ENCODE data around the gene TMEM8B. TPM values are rescaled to one million over a fixed set of nuclear protein-coding genes. Genes with fewer than 3 reads are reported as not detected.
A peak's percentile ranks its signal among the peaks of the same experiment; 100 is the strongest.

TMEM8B gene
- total and polyA plus RNA-seq, 4 donors = 6.8 to 31.2 (median 18.5) TPM

DNA sequence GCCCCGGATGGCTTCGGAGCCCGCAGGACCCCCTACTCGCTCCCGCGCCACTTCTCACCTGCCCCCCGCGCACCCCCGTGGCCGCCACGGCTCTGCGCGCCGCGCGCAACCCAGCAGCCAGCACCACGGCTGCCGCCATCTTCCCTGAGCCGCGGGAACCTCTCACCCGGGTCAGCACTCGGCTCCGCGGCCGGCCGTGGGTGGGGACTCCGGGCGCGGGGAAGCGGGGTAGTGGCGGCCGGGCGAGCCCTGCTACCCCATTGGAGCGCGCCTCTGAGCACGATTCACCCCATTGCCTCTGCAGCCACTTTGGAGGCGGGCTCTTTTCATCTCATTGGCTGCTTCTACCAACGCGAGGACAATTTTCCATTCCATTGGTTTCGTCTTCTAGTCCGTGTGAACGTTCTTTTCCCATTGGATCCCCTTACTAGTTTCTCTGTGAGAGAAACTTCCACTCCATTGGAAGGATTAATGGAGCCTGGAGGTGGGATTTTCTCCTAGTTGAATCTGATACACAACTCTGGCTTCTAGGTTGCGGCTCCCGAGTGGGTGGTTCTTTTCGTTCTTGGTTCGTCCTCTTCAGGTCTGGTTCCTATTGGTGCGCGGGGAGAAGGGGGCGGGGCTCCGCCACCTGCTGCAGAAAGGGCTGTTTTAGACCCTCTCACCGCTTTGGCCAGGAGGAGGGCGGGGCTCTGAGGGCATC, 14.0 kb upstream of the TMEM8B start, which contains the start of gene HINT2:
Gene HINT2, minus strand, starts transcription at position 202 of the 703 bp plus-strand sequence. Its CDS starts 63 bp downstream, at position 139.
- ATAC-seq (ENCODE audit: low FRiP score) = peak; percentile 97
- intact Hi-C loops (cut with DNase I) = no loop called here
- Histone ChIP-seq H3K4me3 (ENCODE audit: low read length in 2 of 2) (peak within 1 kb of the TSS; percentile 71 to 87), H3K4me1 (ENCODE audit: control insufficient read depth in 1 of 2, insufficient read depth in 2 of 2, low read length in 2 of 2) (no peaks in the 10 kb centered on the region), H3K27ac (ENCODE audit: low read depth in 1 of 2, low read length in 2 of 2) (peak within 1 kb of the TSS; percentile 58 to 96), H3K9me3 (ENCODE audit: control insufficient read depth, low read length) (no peaks in the 10 kb centered on the region), H3K27me3 (ENCODE audit: control insufficient read depth in 1 of 2, insufficient read depth in 2 of 2, low read length in 1 of 2) (no peaks in the 10 kb centered on the region), H3K36me3 (ENCODE audit: control insufficient read depth in 1 of 2, insufficient read depth in 2 of 2, low read length in 1 of 2) (no peaks in the 10 kb centered on the region)
- DNase-seq = peak; percentile 97
- WGBS, 2 donors = 1% methylated on average over 52 of the region's 52 CpGs

DNA sequence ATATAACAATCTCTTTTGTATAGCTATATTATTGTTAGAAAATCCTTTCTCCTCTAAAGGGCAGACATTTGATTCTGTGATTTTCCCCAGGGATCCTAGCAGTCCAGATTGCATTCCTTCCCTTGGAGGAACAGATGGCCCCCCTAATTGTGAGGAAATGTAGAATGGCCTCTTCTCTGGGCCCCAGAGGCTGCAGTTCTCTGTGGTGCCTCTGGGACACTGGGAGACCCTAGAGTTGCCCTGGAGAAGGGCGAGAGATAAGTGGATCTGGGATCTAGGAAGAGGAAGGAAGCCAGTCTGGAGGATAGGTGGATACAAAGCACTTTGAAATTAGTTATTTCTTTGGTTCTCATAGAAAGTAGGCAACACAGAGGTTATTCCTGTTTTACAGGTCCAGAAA, 12.3 kb upstream of the TMEM8B start:
- ATAC-seq (ENCODE audit: low FRiP score) (no peak), DNase-seq (no peak)
- no peaks in the 10 kb centered on the region for H3K36me3 ChIP-seq (ENCODE audit: control insufficient read depth in 1 of 2, insufficient read depth in 2 of 2, low read length in 1 of 2)
- intact Hi-C loops (cut with DNase I) = no loop called here
- no peak overlapping the region for H3K4me3 ChIP-seq (ENCODE audit: low read length in 2 of 2)
- no peaks in the 10 kb centered on the region for H3K27me3 ChIP-seq (ENCODE audit: control insufficient read depth in 1 of 2, insufficient read depth in 2 of 2, low read length in 1 of 2)
- no peaks in the 10 kb centered on the region for H3K9me3 ChIP-seq (ENCODE audit: control insufficient read depth, low read length)
- no peaks in the 10 kb centered on the region for H3K4me1 ChIP-seq (ENCODE audit: control insufficient read depth in 1 of 2, insufficient read depth in 2 of 2, low read length in 2 of 2)
- no peak overlapping the region for H3K27ac ChIP-seq (ENCODE audit: low read depth in 1 of 2, low read length in 2 of 2)
- WGBS, 2 donors = 59 to 69% methylated on average over 1 of the region's 1 CpG

DNA sequence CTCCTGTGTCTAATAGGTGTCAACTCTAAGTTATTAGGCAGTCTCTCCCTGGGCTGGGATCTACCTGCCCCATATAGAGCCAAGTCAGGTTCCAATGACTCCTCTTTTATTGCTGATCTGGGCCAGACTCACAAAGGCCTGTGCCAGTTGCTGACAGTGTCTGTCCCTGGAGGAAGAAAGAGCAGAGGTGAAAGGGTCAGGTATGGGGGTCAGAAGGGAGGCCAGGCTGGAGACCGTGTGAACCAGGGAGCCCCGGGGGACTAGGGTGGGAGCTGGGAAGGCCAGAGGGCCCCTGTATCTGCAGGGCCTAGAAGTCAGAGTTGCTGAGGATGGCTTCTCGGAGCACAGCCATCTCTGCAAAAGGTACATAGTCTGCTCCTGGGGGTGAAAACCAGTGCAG, 10.7 kb upstream of the TMEM8B start:
- Histone ChIP-seq H3K4me3 (ENCODE audit: low read length in 2 of 2) (no peak overlapping the region), H3K27ac (ENCODE audit: low read depth in 1 of 2, low read length in 2 of 2) (no peak overlapping the region), H3K36me3 (ENCODE audit: control insufficient read depth in 1 of 2, insufficient read depth in 2 of 2, low read length in 1 of 2) (no peaks in the 10 kb centered on the region), H3K9me3 (ENCODE audit: control insufficient read depth, low read length) (no peaks in the 10 kb centered on the region), H3K4me1 (ENCODE audit: control insufficient read depth in 1 of 2, insufficient read depth in 2 of 2, low read length in 2 of 2) (no peaks in the 10 kb centered on the region), H3K27me3 (ENCODE audit: control insufficient read depth in 1 of 2, insufficient read depth in 2 of 2, low read length in 1 of 2) (no peaks in the 10 kb centered on the region)
- intact Hi-C loops (cut with DNase I) = no loop called here
- DNase-seq (no peak), ATAC-seq (ENCODE audit: low FRiP score) (no peak)
- 80 to 88% methylated on average over 3 of the region's 3 CpGs for WGBS, 2 donors

GRCh38 chr9:35820076-35820475, 9.0 kb upstream of the TMEM8B start:
- Histone ChIP-seq H3K4me3 (ENCODE audit: low read length in 2 of 2) (no peak overlapping the region), H3K4me1 (ENCODE audit: control insufficient read depth in 1 of 2, insufficient read depth in 2 of 2, low read length in 2 of 2) (no peaks in the 10 kb centered on the region), H3K9me3 (ENCODE audit: control insufficient read depth, low read length) (no peaks in the 10 kb centered on the region), H3K27me3 (ENCODE audit: control insufficient read depth in 1 of 2, insufficient read depth in 2 of 2, low read length in 1 of 2) (no peaks in the 10 kb centered on the region), H3K27ac (ENCODE audit: low read depth in 1 of 2, low read length in 2 of 2) (no peak overlapping the region), H3K36me3 (ENCODE audit: control insufficient read depth in 1 of 2, insufficient read depth in 2 of 2, low read length in 1 of 2) (no peaks in the 10 kb centered on the region)
- ATAC-seq (ENCODE audit: low FRiP score) (no peak), DNase-seq (no peak)
- intact Hi-C loops (cut with DNase I) = no loop called here

- Histone ChIP-seq H3K27ac (ENCODE audit: low read depth in 1 of 2, low read length in 2 of 2) (no peak overlapping the region), H3K4me1 (ENCODE audit: control insufficient read depth in 1 of 2, insufficient read depth in 2 of 2, low read length in 2 of 2) (no peaks in the 10 kb centered on the region), H3K27me3 (ENCODE audit: control insufficient read depth in 1 of 2, insufficient read depth in 2 of 2, low read length in 1 of 2) (no peaks in the 10 kb centered on the region), H3K36me3 (ENCODE audit: control insufficient read depth in 1 of 2, insufficient read depth in 2 of 2, low read length in 1 of 2) (no peaks in the 10 kb centered on the region), H3K9me3 (ENCODE audit: control insufficient read depth, low read length) (no peaks in the 10 kb centered on the region), H3K4me3 (ENCODE audit: low read length in 2 of 2) (no peak overlapping the region)
- no peak for DNase-seq
- ATAC-seq (ENCODE audit: low FRiP score) = no peak
- intact Hi-C loops (cut with DNase I) = no loop called here
These were observed 6.1 kb upstream of the TMEM8B start for GRCh38 chr9:35822926-35823325.

DNA sequence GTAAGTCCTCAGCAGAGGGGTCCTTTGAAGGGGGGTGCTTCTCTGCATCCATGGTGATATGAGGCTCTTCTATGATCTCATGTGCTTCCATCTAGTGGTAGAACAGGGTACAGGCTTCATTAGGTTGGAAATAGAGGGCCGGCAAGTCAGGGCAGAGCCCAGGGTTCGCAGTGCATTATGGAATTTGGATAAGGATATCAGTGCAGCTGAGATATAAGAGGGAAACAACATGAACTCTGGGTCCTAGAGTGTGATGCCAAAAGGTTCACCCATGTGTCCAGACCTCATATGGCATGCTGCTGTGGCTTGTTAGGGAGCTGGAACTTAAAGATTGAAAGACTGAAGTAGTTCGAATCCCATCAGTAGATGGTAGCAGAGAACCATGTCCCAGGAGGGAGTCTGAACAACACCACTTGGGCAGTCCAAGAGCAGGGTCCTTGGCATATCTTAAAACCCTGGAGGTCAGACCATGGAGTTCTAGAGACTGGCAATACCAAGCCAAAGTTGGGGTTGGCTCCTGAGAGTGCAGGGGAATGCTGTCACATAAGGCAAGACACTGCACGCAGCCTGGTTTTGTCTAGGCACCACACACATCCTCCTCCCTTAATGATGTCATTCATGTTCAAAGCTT, 2.8 kb upstream of the TMEM8B start:
- Histone ChIP-seq H3K27me3 (ENCODE audit: control insufficient read depth in 1 of 2, insufficient read depth in 2 of 2, low read length in 1 of 2) (no peaks in the 10 kb centered on the region), H3K9me3 (ENCODE audit: control insufficient read depth, low read length) (no peaks in the 10 kb centered on the region), H3K36me3 (ENCODE audit: control insufficient read depth in 1 of 2, insufficient read depth in 2 of 2, low read length in 1 of 2) (no peaks in the 10 kb centered on the region), H3K27ac (ENCODE audit: low read depth in 1 of 2, low read length in 2 of 2) (no peak overlapping the region), H3K4me3 (ENCODE audit: low read length in 2 of 2) (no peak overlapping the region), H3K4me1 (ENCODE audit: control insufficient read depth in 1 of 2, insufficient read depth in 2 of 2, low read length in 2 of 2) (peaks cover 0 to 5% of the 10 kb centered on the region in 2 donors)
- DNase-seq (no peak), ATAC-seq (ENCODE audit: low FRiP score) (peak; percentile 72)
- 33 to 35% methylated on average over 4 of the region's 4 CpGs for WGBS, 2 donors
- intact Hi-C loops (cut with DNase I) = loop anchor here in 1 of 2 donors (5.0 kb wide), 2 partner anchors 34 to 56 kb away; partner anchors contain the start of gene NPR2

DNA sequence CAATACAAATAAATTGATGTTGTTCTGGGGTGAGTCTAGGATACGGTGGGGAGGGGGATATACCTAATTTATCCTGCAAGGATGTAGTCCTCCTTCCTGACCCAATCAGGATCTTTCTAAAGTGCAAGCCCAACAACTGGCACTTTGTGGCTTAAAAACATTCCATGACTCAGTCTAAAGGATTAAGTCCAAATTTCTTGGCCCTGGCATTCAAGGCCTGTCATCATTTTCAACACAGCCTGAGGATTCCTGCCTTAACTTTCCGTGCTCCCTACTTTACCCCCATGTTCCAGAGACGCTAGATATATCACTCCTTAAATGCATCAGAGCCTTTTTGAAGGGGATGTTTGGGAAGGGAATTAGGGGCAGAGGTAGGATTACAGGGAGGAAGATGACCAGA, 1.5 kb upstream of the TMEM8B start:
- DNase-seq (no peak), ATAC-seq (ENCODE audit: low FRiP score) (no peak)
- H3K36me3 ChIP-seq (ENCODE audit: control insufficient read depth in 1 of 2, insufficient read depth in 2 of 2, low read length in 1 of 2) = no peaks in the 10 kb centered on the region
- no peak overlapping the region for H3K4me3 ChIP-seq (ENCODE audit: low read length in 2 of 2)
- WGBS, 2 donors = 20 to 29% methylated on average over 3 of the region's 3 CpGs
- intact Hi-C loops (cut with DNase I) = loop anchor here in 1 of 2 donors (5.0 kb wide), 2 partner anchors 35 to 55 kb away; partner anchors contain the start of gene NPR2
- H3K4me1 ChIP-seq (ENCODE audit: control insufficient read depth in 1 of 2, insufficient read depth in 2 of 2, low read length in 2 of 2) = peaks cover 0 to 5% of the 10 kb centered on the region in 2 donors
- H3K9me3 ChIP-seq (ENCODE audit: control insufficient read depth, low read length) = no peaks in the 10 kb centered on the region
- H3K27me3 ChIP-seq (ENCODE audit: control insufficient read depth in 1 of 2, insufficient read depth in 2 of 2, low read length in 1 of 2) = no peaks in the 10 kb centered on the region
- peak overlapping the region in 1 of 2 donors; percentile 61 for H3K27ac ChIP-seq (ENCODE audit: low read depth in 1 of 2, low read length in 2 of 2)

DNA sequence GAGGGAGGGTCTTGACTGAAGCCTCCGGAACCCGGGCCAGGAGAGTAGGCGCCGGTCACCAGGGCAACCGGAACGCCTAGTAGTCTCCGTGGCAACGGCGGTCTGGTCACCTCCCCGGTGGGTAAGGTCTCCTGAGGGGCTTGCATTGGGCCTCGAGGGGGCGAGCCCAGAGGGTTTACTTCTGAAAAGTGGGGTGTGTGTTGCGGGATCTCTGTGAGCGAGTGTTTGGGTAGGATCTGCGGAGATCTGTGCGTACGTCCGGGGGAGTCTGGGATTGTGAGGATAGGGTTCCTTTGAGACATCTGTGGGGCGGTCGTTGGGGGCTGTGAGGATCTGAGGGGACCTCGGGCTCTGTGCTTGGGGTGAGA, 328 bp upstream of the TMEM8B start, which contains the start of gene FAM221B:
Gene FAM221B, minus strand, starts transcription at position 17 of the 368 bp plus-strand sequence. CDS start 2,571 bp downstream, outside the sequence.
- Histone ChIP-seq H3K27me3 (ENCODE audit: control insufficient read depth in 1 of 2, insufficient read depth in 2 of 2, low read length in 1 of 2) (no peaks in the 10 kb centered on the region), H3K4me1 (ENCODE audit: control insufficient read depth in 1 of 2, insufficient read depth in 2 of 2, low read length in 2 of 2) (peaks cover 0 to 5% of the 10 kb centered on the region in 2 donors), H3K9me3 (ENCODE audit: control insufficient read depth, low read length) (no peaks in the 10 kb centered on the region), H3K4me3 (ENCODE audit: low read length in 2 of 2) (peak within 1 kb of the TSS; percentile 45 to 46), H3K36me3 (ENCODE audit: control insufficient read depth in 1 of 2, insufficient read depth in 2 of 2, low read length in 1 of 2) (no peaks in the 10 kb centered on the region), H3K27ac (ENCODE audit: low read depth in 1 of 2, low read length in 2 of 2) (peak within 1 kb of the TSS; percentile 66 to 87)
- WGBS, 2 donors = 1% methylated on average over 21 of the region's 21 CpGs
- ATAC-seq (ENCODE audit: low FRiP score) = no peak
- intact Hi-C loops (cut with DNase I) = loop anchor here in 1 of 2 donors (5.0 kb wide), 2 partner anchors 36 to 54 kb away; partner anchors contain the start of gene NPR2
- no peak for DNase-seq

- peaks cover 0 to 5% of the 10 kb centered on the region in 2 donors for H3K4me1 ChIP-seq (ENCODE audit: control insufficient read depth in 1 of 2, insufficient read depth in 2 of 2, low read length in 2 of 2)
- no peaks in the 10 kb centered on the region for H3K27me3 ChIP-seq (ENCODE audit: control insufficient read depth in 1 of 2, insufficient read depth in 2 of 2, low read length in 1 of 2)
These were observed 702 bp downstream of the TMEM8B start for GRCh38 chr9:35829764-35830096.

More at GRCh38 chr9:35829764-35830096, 702 bp downstream of the TMEM8B start:
- WGBS, 2 donors = 5 to 11% methylated on average over 2 of the region's 2 CpGs
- Histone ChIP-seq H3K4me3 (ENCODE audit: low read length in 2 of 2) (peak overlapping the region; percentile 45 to 46), H3K27ac (ENCODE audit: low read depth in 1 of 2, low read length in 2 of 2) (peak overlapping the region; percentile 66 to 87), H3K36me3 (ENCODE audit: control insufficient read depth in 1 of 2, insufficient read depth in 2 of 2, low read length in 1 of 2) (no peaks in the 10 kb centered on the region), H3K9me3 (ENCODE audit: control insufficient read depth, low read length) (no peaks in the 10 kb centered on the region)
- intact Hi-C loops (cut with DNase I) = loop anchor here in 1 of 2 donors (5.0 kb wide), 2 partner anchors 37 to 53 kb away; partner anchors contain the start of gene NPR2
- ATAC-seq (ENCODE audit: low FRiP score) (no peak), DNase-seq (no peak)

All from aorta (tissue), 5 donors.